ENCODE data around the gene UBE2QL1. TPM values are rescaled to one million over a fixed set of nuclear protein-coding genes. Genes with fewer than 3 reads are reported as not detected.

Gene UBE2QL1
- total RNA-seq, 4 donors from 2014 or later, result 0.37 to 0.96 (median 0.64) TPM; not detected in 1

DNA sequence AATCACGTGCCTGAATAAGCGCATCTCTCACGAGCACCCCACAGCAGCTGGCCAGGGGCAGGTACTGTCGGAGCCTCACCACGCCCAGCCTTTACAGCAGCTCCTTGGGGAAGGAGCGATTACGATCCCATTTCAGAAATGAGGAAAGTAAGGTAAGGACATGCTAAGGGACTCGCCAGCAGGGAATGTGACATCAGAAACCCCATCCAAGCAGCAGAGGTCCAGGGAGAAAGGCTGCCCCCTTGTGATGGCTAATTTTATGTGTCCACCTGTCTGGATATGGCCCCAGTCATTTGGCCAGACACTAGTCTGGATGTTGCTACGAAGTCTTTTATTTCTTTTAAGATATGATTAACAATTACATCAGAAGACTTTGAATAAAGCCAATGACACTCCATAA is 77.3 kb downstream of the UBE2QL1 start:
- in situ Hi-C loops (cut with MboI; ENCODE audit: low pct_ligation_motif_present in 1 of 4, low pct_unique_long_range_greater_than_20kb in 1 of 4, low sequenced_read_pairs in 3 of 4), result no loop called here
- no peaks in the 10 kb centered on the region for H3K36me3 ChIP-seq
- TF ChIP-seq POLR2A (IDR thresholded peaks at IDR 0.05) (no peak), POLR2AphosphoS5 (IDR thresholded peaks at IDR 0.05) (no peak)
- TF ChIP-seq, protein P1, sequence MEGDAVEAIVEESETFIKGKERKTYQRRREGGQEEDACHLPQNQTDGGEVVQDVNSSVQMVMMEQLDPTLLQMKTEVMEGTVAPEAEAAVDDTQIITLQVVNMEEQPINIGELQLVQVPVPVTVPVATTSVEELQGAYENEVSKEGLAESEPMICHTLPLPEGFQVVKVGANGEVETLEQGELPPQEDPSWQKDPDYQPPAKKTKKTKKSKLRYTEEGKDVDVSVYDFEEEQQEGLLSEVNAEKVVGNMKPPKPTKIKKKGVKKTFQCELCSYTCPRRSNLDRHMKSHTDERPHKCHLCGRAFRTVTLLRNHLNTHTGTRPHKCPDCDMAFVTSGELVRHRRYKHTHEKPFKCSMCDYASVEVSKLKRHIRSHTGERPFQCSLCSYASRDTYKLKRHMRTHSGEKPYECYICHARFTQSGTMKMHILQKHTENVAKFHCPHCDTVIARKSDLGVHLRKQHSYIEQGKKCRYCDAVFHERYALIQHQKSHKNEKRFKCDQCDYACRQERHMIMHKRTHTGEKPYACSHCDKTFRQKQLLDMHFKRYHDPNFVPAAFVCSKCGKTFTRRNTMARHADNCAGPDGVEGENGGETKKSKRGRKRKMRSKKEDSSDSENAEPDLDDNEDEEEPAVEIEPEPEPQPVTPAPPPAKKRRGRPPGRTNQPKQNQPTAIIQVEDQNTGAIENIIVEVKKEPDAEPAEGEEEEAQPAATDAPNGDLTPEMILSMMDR (IDR thresholded peaks at IDR 0.05), result peak in 1 of 5 experiments; percentile 6
- H3K4me3 ChIP-seq, result no peak overlapping the region
- H3K27me3 ChIP-seq, result no peaks in the 10 kb centered on the region
- no peaks in the 10 kb centered on the region for H3K9me3 ChIP-seq
- intact Hi-C loops (cut with DNase I; ENCODE audit: low total_unique reads), result no loop called here
- no peaks in the 10 kb centered on the region for H3K4me1 ChIP-seq
- WGBS, 2 donors (ENCODE audit: low coverage in 1 of 2), result 29 to 55% methylated on average over 2 to 9 of the region's 9 CpGs
- DNase-seq, result no peak
- H3K27ac ChIP-seq, result no peak overlapping the region

DNA sequence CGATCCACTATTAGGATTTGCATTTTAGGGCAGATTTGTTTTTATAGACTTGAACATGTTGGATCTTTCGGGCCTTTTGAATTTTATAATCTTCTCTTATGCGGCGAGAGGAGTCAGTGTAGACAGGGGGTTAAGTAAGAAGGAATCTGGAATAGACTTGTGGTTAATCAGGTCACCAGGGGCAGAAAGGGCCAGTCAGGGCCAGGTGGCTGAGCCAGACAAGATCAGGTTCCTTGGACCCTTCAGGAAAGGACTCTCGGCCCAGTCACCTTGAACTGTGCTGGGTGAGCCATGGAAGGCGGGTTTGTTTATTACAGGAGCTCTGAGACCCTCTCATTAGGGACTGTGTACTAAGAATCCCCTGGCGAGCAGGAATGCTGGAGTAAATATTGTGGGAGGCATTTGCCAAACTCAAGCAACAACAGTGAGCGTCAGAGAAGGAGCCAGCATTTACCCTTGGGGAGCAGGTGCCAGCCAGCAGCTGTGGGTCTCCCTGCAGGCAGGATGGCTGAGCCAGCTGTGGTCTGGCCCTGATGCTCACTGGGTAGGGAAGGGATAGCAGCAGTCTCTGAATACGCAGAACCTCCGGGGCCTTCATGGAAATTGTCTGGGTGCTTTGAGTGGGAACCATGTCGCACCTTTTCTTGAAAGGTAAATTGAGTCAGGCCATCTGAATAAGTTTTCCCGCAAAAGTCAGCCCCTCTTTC is 79.2 kb downstream of the UBE2QL1 start:
- WGBS, 2 donors (ENCODE audit: low coverage in 1 of 2), result 71% methylated on average over 6 to 12 of the region's 12 CpGs
- in situ Hi-C loops (cut with MboI; ENCODE audit: low pct_ligation_motif_present in 1 of 4, low pct_unique_long_range_greater_than_20kb in 1 of 4, low sequenced_read_pairs in 3 of 4), result no loop called here
- no peak for TF ChIP-seq POLR2A (IDR thresholded peaks at IDR 0.05)
- TF ChIP-seq, protein P1 (IDR thresholded peaks at IDR 0.05), result no peak
- no peak for TF ChIP-seq POLR2AphosphoS5 (IDR thresholded peaks at IDR 0.05)
- no peak for TF ChIP-seq EP300 (IDR thresholded peaks at IDR 0.05; ENCODE audit: low read depth)
- Histone ChIP-seq H3K9me3 (no peaks in the 10 kb centered on the region), H3K27ac (no peak overlapping the region), H3K4me3 (no peak overlapping the region), H3K4me1 (no peaks in the 10 kb centered on the region), H3K36me3 (no peaks in the 10 kb centered on the region), H3K27me3 (no peaks in the 10 kb centered on the region)
- no peak for DNase-seq
- intact Hi-C loops (cut with DNase I; ENCODE audit: low total_unique reads), result no loop called here

DNA sequence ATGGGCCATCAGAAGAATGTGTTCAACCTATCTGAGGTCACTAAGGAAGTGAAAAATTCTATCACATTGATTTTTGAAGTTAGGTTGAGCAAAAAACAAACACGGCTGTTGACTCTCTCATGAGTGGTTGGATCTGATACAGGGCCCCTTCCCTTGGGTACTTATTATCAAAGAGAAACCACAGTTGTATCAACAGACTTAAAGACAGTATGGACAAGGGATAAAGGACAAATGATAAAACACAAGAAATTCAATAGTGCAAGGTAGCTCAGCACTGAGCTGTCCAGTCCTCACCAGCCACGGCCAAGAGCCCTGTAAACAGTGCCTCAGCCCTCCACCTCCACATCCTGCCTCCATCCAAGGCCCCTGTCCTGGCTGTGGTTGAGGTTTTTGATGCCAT is 86.9 kb downstream of the UBE2QL1 start:
- no peaks in the 10 kb centered on the region for H3K27me3 ChIP-seq
- TF ChIP-seq POLR2AphosphoS5 (IDR thresholded peaks at IDR 0.05) (no peak), EP300 (IDR thresholded peaks at IDR 0.05; ENCODE audit: low read depth) (no peak), POLR2A (IDR thresholded peaks at IDR 0.05) (no peak)
- TF ChIP-seq, protein P1 (IDR thresholded peaks at IDR 0.05), result no peak
- no peaks in the 10 kb centered on the region for H3K36me3 ChIP-seq
- DNase-seq, result no peak
- no peaks in the 10 kb centered on the region for H3K4me1 ChIP-seq
- in situ Hi-C loops (cut with MboI; ENCODE audit: low pct_ligation_motif_present in 1 of 4, low pct_unique_long_range_greater_than_20kb in 1 of 4, low sequenced_read_pairs in 3 of 4), result no loop called here
- 66 to 74% methylated on average over 2 of the region's 2 CpGs for whole genome bisulfite sequencing, 2 donors (ENCODE audit: low coverage in 1 of 2)
- H3K27ac ChIP-seq, result no peak overlapping the region
- H3K9me3 ChIP-seq, result no peaks in the 10 kb centered on the region
- no peak overlapping the region for H3K4me3 ChIP-seq
- intact Hi-C loops (cut with DNase I; ENCODE audit: low total_unique reads), result no loop called here

- Histone ChIP-seq H3K27me3 (no peaks in the 10 kb centered on the region), H3K4me3 (no peak overlapping the region), H3K36me3 (no peaks in the 10 kb centered on the region), H3K4me1 (no peaks in the 10 kb centered on the region), H3K9me3 (no peaks in the 10 kb centered on the region), H3K27ac (no peak overlapping the region)
- no peak for TF ChIP-seq POLR2AphosphoS5 (IDR thresholded peaks at IDR 0.05)
- TF ChIP-seq EP300 (IDR thresholded peaks at IDR 0.05; ENCODE audit: low read depth), result no peak
- TF ChIP-seq, protein P1 (IDR thresholded peaks at IDR 0.05), result no peak
- TF ChIP-seq POLR2A (IDR thresholded peaks at IDR 0.05), result no peak
- WGBS, 2 donors (ENCODE audit: low coverage in 1 of 2), result 90 to 94% methylated on average over 1 of the region's 1 CpG
- intact Hi-C loops (cut with DNase I; ENCODE audit: low total_unique reads), result no loop called here
- no peak for DNase-seq
- in situ Hi-C loops (cut with MboI; ENCODE audit: low pct_ligation_motif_present in 1 of 4, low pct_unique_long_range_greater_than_20kb in 1 of 4, low sequenced_read_pairs in 3 of 4), result no loop called here
Observed at GRCh38 chr5:6539060-6539459, 90.4 kb downstream of the UBE2QL1 start.

Measured in transverse colon (tissue), 4 donors.